ENCODE measurements around the gene TSPAN1. TPM values are rescaled to one million over a fixed set of nuclear protein-coding genes. Genes with fewer than 3 reads are reported as not detected.
A peak's percentile ranks its signal among the peaks of the same experiment; 100 is the strongest.

The TSPAN1 gene
- total and polyA plus RNA-seq, 2 of the 13 experiments (the other 11 are each of a cell fraction or from before 2014, with no cell fraction given) = 1.7 to 2.9 TPM

DNA sequence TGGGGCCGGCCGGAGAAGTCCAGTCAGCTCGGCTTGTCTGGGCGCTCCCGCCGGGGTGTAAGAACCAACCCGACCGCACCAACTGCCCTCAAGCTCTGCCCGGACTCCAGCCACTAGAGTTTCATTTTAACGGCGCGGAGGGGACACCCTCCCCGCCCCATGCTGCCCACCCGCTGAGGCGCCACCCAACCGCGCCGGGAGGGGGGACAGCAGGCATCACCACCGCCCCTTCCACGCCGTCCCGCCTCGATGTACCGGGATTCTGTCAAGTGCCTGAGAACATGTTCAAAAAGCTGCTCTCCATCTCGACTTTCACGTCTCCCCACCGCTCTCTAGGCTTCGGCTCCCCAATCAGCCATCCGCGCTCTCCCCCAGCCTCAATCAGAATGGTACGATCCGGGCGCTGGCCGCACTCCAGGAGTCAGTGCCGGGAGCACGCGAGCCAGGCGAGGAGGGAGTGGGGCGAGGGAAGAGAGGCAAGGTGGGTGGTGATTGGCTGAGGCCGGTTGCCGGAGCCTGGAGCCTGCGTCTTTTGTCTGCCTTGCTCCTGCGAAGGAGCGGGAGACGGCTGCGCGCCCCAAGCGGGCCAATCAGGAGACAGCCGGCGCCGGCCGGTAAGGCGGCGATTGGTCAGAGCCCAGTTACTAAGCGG, 42.2 kb upstream of the TSPAN1 start, which contains the start of gene PIK3R3 (continued):
- TF ChIP-seq, protein P1, sequence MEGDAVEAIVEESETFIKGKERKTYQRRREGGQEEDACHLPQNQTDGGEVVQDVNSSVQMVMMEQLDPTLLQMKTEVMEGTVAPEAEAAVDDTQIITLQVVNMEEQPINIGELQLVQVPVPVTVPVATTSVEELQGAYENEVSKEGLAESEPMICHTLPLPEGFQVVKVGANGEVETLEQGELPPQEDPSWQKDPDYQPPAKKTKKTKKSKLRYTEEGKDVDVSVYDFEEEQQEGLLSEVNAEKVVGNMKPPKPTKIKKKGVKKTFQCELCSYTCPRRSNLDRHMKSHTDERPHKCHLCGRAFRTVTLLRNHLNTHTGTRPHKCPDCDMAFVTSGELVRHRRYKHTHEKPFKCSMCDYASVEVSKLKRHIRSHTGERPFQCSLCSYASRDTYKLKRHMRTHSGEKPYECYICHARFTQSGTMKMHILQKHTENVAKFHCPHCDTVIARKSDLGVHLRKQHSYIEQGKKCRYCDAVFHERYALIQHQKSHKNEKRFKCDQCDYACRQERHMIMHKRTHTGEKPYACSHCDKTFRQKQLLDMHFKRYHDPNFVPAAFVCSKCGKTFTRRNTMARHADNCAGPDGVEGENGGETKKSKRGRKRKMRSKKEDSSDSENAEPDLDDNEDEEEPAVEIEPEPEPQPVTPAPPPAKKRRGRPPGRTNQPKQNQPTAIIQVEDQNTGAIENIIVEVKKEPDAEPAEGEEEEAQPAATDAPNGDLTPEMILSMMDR (CRISPR knock-in tag; IDR thresholded peaks at IDR 0.05) = no peak
- TF ChIP-seq, protein P2, sequence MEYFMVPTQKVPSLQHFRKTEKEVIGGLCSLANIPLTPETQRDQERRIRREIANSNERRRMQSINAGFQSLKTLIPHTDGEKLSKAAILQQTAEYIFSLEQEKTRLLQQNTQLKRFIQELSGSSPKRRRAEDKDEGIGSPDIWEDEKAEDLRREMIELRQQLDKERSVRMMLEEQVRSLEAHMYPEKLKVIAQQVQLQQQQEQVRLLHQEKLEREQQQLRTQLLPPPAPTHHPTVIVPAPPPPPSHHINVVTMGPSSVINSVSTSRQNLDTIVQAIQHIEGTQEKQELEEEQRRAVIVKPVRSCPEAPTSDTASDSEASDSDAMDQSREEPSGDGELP (IDR thresholded peaks at IDR 0.05; ENCODE audit: borderline replicate concordance, low read depth) = no peak
- TF ChIP-seq ZNF180 (CRISPR knock-in tag; IDR thresholded peaks at IDR 0.05; ENCODE audit: borderline replicate concordance, low read depth) = no peak; the same call in 1 of the 2 replicates
- TF ChIP-seq FIP1L1 (IDR thresholded peaks at IDR 0.05; ENCODE audit: borderline replicate concordance, insufficient read depth, low read depth, low read length) = no peak
- peak; percentile 55; the same call in 1 of the 2 replicates for TF ChIP-seq ZNF550 (CRISPR knock-in tag; IDR thresholded peaks at IDR 0.05; ENCODE audit: borderline replicate concordance)
- peak; percentile 98 for TF ChIP-seq ZFP37 (CRISPR knock-in tag; IDR thresholded peaks at IDR 0.05; ENCODE audit: borderline replicate concordance)
- TF ChIP-seq ZNF121 (CRISPR knock-in tag; IDR thresholded peaks at IDR 0.05) = no peak; the same call in 1 of the 2 replicates
- no peak; the same call in 1 of the 2 replicates for TF ChIP-seq MIER2 (CRISPR knock-in tag; IDR thresholded peaks at IDR 0.05)
- peak; percentile 56 for TF ChIP-seq FOXA3 (CRISPR knock-in tag; IDR thresholded peaks at IDR 0.05)
- TF ChIP-seq ZNF773 (CRISPR knock-in tag; IDR thresholded peaks at IDR 0.05; ENCODE audit: borderline replicate concordance) = peak; percentile 0; the same call in 1 of the 2 replicates
- TF ChIP-seq HHEX (CRISPR knock-in tag; IDR thresholded peaks at IDR 0.05) = no peak
- TF ChIP-seq CERS6 (CRISPR knock-in tag; IDR thresholded peaks at IDR 0.05) = peak; percentile 93
- TF ChIP-seq, protein P3, sequence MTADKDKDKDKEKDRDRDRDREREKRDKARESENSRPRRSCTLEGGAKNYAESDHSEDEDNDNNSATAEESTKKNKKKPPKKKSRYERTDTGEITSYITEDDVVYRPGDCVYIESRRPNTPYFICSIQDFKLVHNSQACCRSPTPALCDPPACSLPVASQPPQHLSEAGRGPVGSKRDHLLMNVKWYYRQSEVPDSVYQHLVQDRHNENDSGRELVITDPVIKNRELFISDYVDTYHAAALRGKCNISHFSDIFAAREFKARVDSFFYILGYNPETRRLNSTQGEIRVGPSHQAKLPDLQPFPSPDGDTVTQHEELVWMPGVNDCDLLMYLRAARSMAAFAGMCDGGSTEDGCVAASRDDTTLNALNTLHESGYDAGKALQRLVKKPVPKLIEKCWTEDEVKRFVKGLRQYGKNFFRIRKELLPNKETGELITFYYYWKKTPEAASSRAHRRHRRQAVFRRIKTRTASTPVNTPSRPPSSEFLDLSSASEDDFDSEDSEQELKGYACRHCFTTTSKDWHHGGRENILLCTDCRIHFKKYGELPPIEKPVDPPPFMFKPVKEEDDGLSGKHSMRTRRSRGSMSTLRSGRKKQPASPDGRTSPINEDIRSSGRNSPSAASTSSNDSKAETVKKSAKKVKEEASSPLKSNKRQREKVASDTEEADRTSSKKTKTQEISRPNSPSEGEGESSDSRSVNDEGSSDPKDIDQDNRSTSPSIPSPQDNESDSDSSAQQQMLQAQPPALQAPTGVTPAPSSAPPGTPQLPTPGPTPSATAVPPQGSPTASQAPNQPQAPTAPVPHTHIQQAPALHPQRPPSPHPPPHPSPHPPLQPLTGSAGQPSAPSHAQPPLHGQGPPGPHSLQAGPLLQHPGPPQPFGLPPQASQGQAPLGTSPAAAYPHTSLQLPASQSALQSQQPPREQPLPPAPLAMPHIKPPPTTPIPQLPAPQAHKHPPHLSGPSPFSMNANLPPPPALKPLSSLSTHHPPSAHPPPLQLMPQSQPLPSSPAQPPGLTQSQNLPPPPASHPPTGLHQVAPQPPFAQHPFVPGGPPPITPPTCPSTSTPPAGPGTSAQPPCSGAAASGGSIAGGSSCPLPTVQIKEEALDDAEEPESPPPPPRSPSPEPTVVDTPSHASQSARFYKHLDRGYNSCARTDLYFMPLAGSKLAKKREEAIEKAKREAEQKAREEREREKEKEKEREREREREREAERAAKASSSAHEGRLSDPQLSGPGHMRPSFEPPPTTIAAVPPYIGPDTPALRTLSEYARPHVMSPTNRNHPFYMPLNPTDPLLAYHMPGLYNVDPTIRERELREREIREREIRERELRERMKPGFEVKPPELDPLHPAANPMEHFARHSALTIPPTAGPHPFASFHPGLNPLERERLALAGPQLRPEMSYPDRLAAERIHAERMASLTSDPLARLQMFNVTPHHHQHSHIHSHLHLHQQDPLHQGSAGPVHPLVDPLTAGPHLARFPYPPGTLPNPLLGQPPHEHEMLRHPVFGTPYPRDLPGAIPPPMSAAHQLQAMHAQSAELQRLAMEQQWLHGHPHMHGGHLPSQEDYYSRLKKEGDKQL (CRISPR knock-in tag; IDR thresholded peaks at IDR 0.05; ENCODE audit: low read depth) = peak; percentile 53; the same call in 1 of the 2 replicates
- TF ChIP-seq ZNF530 (CRISPR knock-in tag; IDR thresholded peaks at IDR 0.05; ENCODE audit: low read depth) = 0 out of 2 replicates have a peak, but pooled peaks have one; percentile 71
- TF ChIP-seq FUBP1 (CRISPR knock-in tag; IDR thresholded peaks at IDR 0.05; ENCODE audit: borderline replicate concordance) = no peak

All from HepG2 (cell line).